Kasumi-1 (cell line): ENCODE measurements around the gene USP12.
"Not testable (repeated sequence)": the region's sequence is repeated elsewhere in the genome, so short reads cannot be mapped to it uniquely, and the experiment has no call there.

Experiments
- DNase-seq, 2 experiments: peaks; one replicate each; lab custom pipeline; 2025; lab: John Stamatoyannopoulos, UW

The USP12 gene

GRCh38 chr13:27123445-27123844, 48.2 kb downstream of the USP12 start:
- DNase-seq: not testable (repeated sequence)

DNA sequence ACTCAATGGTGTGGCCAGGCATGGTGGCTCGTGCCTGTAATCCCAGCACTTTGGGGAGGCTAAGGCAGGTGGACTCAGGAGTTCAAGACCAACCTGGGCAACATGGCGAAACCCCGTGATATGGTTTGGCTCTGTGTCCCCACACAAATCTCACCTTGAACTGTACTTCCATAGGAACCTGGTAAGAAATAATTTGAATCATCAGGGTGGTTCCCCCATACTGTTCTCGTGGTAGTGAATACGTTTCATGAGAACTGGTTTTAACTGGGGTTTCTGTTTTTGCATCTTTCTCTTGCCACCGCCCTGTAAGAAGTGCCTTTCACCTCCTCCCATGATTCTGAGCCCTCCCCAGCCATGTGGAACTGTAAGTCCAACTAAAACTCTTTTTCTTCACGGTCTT, 49.6 kb downstream of the USP12 start:
- DNase-seq: no peak

DNA sequence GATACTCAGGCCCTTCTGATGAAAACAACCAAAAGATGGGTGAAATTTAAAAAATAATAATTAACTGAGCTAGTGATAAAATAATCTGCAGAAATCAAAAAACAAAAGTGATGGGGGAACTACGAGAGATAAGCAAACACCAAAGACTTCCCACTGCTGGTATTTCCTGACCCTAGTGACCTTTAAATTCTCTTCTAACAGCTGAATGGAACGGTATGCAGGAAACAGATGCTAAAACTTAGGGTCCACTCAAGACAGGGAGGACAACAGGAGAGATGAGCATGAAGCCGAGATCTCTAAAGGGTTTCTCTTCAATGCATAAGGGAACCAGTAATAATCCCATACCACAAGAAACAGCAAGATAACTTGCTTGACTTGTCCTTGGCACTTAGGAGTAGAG, 50.8 kb downstream of the USP12 start:
- no peak for DNase-seq

DNA sequence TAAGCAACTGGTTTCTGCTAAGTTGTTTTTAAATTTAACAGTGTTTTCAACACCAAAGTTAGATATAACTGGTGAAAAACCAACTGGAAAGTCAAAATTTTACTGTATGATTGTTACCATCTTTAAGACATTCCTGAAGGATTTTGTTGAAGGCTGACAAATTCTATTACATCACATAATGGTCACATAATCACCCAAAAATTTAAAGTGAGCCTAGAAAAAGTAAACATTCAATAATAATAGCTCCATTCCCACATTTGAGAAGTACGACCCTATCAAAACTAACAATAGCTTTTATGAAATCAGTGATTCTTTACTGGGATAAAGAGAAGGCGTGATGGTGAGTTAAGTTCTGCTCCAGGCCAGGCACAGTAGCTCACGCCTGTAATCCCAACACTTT, 51.6 kb downstream of the USP12 start:
- no peak for DNase-seq

DNA sequence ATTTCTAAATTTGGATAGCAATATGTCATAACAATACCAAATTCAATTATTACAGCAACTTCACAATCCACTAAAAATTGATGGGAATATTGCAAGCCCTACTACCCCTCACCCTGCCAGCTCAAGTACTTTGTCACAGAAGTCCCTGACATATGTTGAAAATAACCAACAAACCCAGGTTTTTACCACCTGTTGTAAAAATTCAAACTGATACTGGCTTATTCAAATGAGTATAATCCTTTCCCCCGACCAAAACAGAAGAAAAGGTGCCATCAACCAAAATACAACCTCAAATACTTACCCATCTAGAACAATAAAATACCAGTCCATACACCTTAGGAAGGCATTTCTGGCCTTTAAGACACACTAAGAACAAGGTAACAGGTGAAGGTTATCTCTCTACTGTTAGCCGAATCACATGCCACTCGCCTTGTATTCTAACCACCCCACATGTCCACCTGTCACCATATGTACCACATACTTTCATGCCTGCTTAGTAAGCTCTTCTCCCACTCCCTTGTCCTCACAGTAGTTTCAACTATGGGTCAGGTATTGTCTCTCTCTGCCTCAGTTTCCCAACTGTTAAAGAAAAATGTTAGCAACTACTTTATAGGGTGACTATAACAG, 53.1 kb downstream of the USP12 start:
- DNase-seq: no peak

DNA sequence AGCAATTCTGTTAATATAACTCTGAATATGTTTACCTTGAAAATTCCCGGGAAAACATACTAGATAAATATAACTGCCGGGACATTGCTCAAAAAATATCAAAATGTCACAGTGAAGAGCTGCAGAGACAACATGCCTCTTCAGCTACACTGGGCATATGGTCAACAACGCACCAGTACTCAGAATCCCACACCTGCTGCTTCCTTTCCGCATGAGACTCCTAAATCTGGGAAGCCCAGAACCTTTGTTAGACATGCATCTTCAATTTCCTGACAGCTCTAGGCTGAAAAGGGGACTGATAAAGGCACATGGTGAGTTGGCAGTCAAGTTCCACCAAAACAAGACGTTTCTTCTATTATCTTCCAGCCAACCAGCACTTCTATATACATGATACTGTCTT, 53.7 kb downstream of the USP12 start:
- no peak for DNase-seq

- no peak for DNase-seq
These were observed 54.5 kb downstream of the USP12 start for GRCh38 chr13:27117158-27117557.

DNA sequence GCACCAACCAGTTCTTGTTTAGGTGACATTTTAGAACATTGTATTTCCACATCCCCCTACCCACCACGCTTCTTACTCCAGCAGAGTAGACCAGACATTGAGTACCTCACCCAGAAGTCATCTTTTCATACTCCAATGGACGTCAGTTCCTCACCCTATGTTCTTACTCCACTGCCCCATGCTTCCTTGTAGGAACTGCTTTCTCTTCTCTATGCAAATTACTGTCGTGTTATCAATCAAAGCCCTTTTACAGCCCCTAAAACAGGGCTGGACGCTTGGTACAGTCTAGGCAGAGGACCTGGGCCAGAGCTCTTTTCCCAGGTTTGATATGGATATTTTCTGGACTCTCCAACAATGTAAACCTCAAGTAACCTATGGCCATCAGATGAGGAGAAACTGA, 58.2 kb downstream of the USP12 start:
- no peak for DNase-seq

DNA sequence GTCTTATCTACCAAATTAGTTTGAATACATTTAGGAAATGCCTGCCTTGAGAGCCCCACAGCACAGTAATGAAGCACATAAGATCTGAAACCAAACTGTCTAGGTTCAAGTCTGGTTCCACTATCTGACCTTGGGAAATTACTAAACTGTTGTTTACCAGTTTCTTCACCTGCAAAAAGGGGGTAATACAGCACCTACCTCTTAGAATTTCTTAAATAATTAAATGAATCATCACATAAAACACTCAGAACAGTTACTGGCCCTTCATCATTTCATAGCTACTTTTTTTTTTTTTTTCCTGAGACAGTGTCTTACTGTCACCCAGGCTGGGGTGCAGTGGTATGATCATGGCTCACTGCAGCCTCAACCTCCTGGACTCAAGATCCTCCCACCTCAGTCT, 59.6 kb downstream of the USP12 start:
- DNase-seq: no peak

GRCh38 chr13:27110056-27110746, 61.4 kb downstream of the USP12 start:
- DNase-seq: no peak

- DNase-seq: no peak
These were observed 65.5 kb downstream of the USP12 start for GRCh38 chr13:27106144-27106543.

GRCh38 chr13:27104606-27105005, 67.0 kb downstream of the USP12 start:
- no peak for DNase-seq

GRCh38 chr13:27101847-27102246, 69.8 kb downstream of the USP12 start:
- no peak for DNase-seq

DNA sequence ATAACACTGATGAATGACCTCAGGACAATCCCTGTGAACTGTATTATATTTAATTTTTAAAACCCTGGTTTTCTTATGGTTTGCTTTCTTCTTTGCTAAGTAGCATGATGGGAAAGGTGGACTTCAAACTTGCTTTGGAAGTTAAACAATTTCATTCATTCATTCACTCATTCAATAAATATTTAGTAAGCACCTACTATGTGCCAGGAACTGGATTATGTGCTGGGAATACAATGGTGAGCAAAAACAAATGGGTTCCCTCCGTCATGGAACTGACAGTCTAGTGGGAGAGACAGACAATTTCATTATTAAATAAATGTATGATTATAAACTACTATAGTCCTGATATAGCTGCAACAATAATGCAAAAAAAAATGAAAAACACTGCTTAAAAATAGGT, 70.3 kb downstream of the USP12 start:
- DNase-seq: no peak

- no peak for DNase-seq
These were observed 73.9 kb downstream of the USP12 start for GRCh38 chr13:27097691-27098090.

DNA sequence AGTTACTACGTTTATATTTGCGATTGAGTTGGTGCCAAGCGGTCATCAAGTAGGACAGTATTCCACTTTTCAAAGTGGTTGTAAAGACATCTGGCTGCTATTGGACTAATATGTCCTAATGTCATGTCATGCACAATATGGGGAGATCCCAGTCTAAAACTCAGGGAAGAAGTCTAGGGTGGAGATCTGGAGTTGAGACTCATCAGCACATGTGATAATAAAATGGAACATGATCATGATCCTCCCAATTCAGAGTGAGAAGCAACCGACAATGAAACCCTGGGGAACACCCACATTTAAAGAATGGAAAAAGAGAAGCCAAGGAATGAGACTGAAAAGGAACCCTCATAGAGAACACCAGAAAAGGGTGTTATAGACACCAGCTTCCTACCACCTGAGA, 80.2 kb downstream of the USP12 start:
- no peak for DNase-seq

DNA sequence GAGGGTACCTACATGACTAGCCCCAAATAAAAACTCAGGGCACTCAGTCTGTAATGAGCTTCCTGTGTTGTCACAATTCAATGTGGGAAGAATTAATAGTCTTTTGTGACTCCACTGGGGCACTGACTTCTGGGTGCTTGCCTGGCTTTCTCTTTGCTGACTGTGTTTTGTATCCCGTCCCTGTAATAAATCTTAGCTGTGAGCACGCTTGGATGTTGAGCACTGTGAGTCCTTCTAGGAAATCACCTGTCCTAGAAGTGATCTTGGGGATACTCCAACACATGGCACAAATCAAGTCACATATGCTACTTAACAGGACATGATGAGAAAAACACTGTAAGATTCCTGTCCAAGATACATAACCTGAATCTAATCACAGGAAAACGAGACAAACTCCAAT, 83.0 kb downstream of the USP12 start:
- DNase-seq: no peak

GRCh38 chr13:27086599-27087265, 84.9 kb downstream of the USP12 start:
- DNase-seq: no peak

- DNase-seq: no peak
These were observed 88.4 kb downstream of the USP12 start for GRCh38 chr13:27083183-27083582.

DNA sequence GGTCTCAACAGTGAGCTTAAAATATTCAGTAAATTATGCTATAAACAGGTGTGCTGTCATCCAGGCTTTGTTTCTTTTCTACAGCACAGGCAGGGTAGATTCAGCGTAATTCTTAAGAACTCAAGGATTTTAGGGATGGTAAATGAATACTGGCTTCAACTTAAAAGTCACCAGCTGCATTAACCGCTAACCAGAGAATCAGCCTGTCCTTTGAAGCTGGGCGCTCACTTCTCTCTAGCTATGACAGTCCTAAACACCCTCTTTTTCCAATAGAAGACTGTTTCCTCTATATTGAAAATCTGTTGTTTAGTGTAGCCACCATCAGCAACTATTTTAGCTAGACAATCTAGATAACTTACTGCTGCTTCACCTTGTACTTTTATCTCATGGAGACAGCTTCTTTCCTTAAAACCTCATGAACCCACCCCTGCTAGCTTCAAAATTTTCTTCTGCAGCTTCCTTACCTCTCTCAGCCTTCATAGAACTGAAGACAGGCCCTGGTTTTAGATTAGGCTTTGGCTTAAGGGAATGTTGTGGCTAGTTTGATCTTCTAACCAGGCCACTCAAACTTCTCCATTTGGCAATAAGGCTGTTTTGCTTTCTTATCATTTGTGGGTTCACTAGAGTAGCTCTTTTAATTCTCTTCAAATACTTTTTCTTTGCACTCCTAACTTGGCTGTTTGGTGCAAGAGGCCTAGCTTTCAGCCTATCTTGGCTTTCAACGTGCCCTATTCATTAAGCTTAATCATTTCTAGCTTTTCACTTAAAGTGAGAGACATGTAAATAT, 89.5 kb downstream of the USP12 start:
- DNase-seq: no peak

- DNase-seq: no peak
These were observed 91.3 kb downstream of the USP12 start for GRCh38 chr13:27080018-27080948.
